K562 (cell line): ENCODE data around the gene USP2. TPM values are rescaled to one million over a fixed set of nuclear protein-coding genes. Genes with fewer than 3 reads are reported as not detected.

Experiments used
- ATAC-seq: fragments of 200-7000 bp; cut with Tn5 transposase; 3 replicates; pipeline ENCODE4 v1.9.1; 2020; ENCODE audit warnings: moderate library complexity
- BruUV-seq: library from RNA; stranded (reverse); fragments of 400-500 nt; replicated peaks from 2 replicates; lab custom pipeline; 2021; lab: Mats Ljungman, UMichigan
- CTCF ChIA-PET: fragments of 300-600 bp; formaldehyde crosslinking; extraction: SDS; loops from one replicate; lab custom pipeline; 2021; ENCODE audit warnings: low intra/inter-chr PET ratio; lab: Yijun Ruan, JAX
- POLR2A ChIA-PET: fragments of 300-600, 350-650 bp; sonication (Branson Sonifier 250); formaldehyde crosslinking; extraction: SDS; loops from one replicate; lab custom pipeline; 2021; ENCODE audit warnings: antibody characterized with exemption, inconsistent platforms; lab: Yijun Ruan, JAX
- DNase-seq, 4 experiments: peaks; one replicate each; pipeline versions ENCODE4 v3.0.0 to v3.0.0-alpha.2; 2011 to 2018; ENCODE audit warnings: low spot score in 3 of 4, mixed read lengths in 3 of 4; ENCODE audit errors: extremely low read depth in 1 of 4
- FAIRE-seq: peaks from 2 replicates; lab custom pipeline; 2011; peaks lifted over from hg19 to GRCh38; lab: Jason Lieb, UNC
- H2AFZ ChIP-seq: 2 replicates; pipeline ENCODE4 v1.6.0; 2011; ENCODE audit warnings: low read depth, low read length, control low read depth, inconsistent platforms
- H3K27ac ChIP-seq: fragments of 200-600 bp; 3 replicates; pipeline ENCODE4 v1.8.0; 2011; ENCODE audit warnings: low read depth, mild to moderate bottlenecking, control low read depth, inconsistent platforms, low read length, moderate library complexity, mixed read lengths; ENCODE audit errors: extremely low read depth
- H3K27me3 ChIP-seq, 2 experiments: fragments of 300-600 bp in 1 of 2; 2 replicates in 1 of 2; 3 replicates in 1 of 2; pipeline versions ENCODE4 v1.6.0 to v1.8.0; 2011; ENCODE audit warnings: inconsistent platforms in 2 of 2, low read length in 2 of 2, mild to moderate bottlenecking in 1 of 2, mixed read lengths in 1 of 2, moderate library complexity in 1 of 2; ENCODE audit not compliant: control insufficient read depth in 2 of 2, insufficient read depth in 2 of 2
- H3K36me3 ChIP-seq: fragments of 300-600 bp; 3 replicates; pipeline ENCODE4 v1.8.0; 2011; ENCODE audit warnings: mild to moderate bottlenecking, low read length, inconsistent platforms; ENCODE audit not compliant: control insufficient read depth, insufficient read depth
- H3K4me1 ChIP-seq, 2 experiments: fragments of 200-600 bp in 1 of 2; replicated peaks in 1 of 2; 2 replicates in 1 of 2; 3 replicates in 1 of 2; pipeline versions ENCODE4 v1.5.1 to v1.8.0; 2011; ENCODE audit warnings: inconsistent platforms in 2 of 2, low read length in 2 of 2, mild to moderate bottlenecking in 1 of 2, mixed read lengths in 1 of 2, moderate library complexity in 1 of 2; ENCODE audit not compliant: control insufficient read depth in 2 of 2, insufficient read depth in 2 of 2
- H3K4me2 ChIP-seq: 2 replicates; pipeline ENCODE4 v1.6.1; 2011; ENCODE audit warnings: low read length, control low read depth, inconsistent platforms, mixed read lengths; ENCODE audit not compliant: insufficient read depth
- H3K4me3 ChIP-seq: fragments of 200-600 bp; sonication (generic), shearing (Covaris generic); 2 replicates; pipeline ENCODE4 v1.5.1; 2016; ENCODE audit warnings: control low read depth, inconsistent platforms
- H3K79me2 ChIP-seq: fragments of 200-600 bp; 3 replicates; pipeline ENCODE4 v1.8.0; 2011; ENCODE audit warnings: low read length, inconsistent platforms; ENCODE audit not compliant: control insufficient read depth, insufficient read depth
- H3K9ac ChIP-seq, 2 experiments: 2 replicates each; pipeline versions ENCODE4 v1.6.0 to v1.6.1; 2011; ENCODE audit warnings: low read depth in 2 of 2, low read length in 2 of 2, control low read depth in 1 of 2, inconsistent platforms in 1 of 2, mild to moderate bottlenecking in 1 of 2, mixed read lengths in 1 of 2; ENCODE audit not compliant: insufficient read depth in 1 of 2
- H3K9me1 ChIP-seq: one replicate; pipeline ENCODE4 v1.6.0; 2011; ENCODE audit warnings: inconsistent platforms, mild to moderate bottlenecking, low read length, moderate library complexity; ENCODE audit not compliant: control insufficient read depth, insufficient read depth
- H3K9me3 ChIP-seq: replicated peaks from 2 replicates; pipeline ENCODE4 v1.5.1; 2011; ENCODE audit warnings: low read depth, low read length, inconsistent platforms; ENCODE audit not compliant: control insufficient read depth, insufficient read depth
- H4K20me1 ChIP-seq: replicated peaks from 2 replicates; pipeline ENCODE4 v1.6.1; 2011; ENCODE audit warnings: low read length, inconsistent platforms, mixed read lengths; ENCODE audit not compliant: control insufficient read depth, insufficient read depth
- ASH1L ChIP-seq: fragments of 450-650 bp; IDR thresholded peaks from 2 replicates; pipeline ENCODE4 v1.6.1; 2018; ENCODE audit warnings: borderline replicate concordance, mild to moderate bottlenecking, low read depth; ENCODE audit not compliant: partially characterized antibody
- HDAC8 ChIP-seq: fragments of 450-650 bp; IDR thresholded peaks from 2 replicates; pipeline ENCODE4 v1.6.1; 2016; ENCODE audit warnings: mild to moderate bottlenecking, missing genetic modification characterization, moderate library complexity, missing compliant biosample characterization
- MYNN ChIP-seq, 2 experiments: sonication (generic); formaldehyde crosslinking in 1 of 2; IDR thresholded peaks; 2 replicates each; pipeline versions ENCODE4 v1.5.0 to v1.6.1; 2016 to 2020; ENCODE audit warnings: antibody characterized with exemption in 1 of 2, missing genetic modification reagents in 1 of 2
- NFIX ChIP-seq: fragments of 250-450 bp; sonication (Bioruptor Pico); IDR thresholded peaks from 2 replicates; pipeline ENCODE4 v1.4.0; 2020; ENCODE audit warnings: low read depth, mild to moderate bottlenecking, moderate library complexity
- NR2F6 ChIP-seq: fragments of 450-650 bp; formaldehyde crosslinking; IDR thresholded peaks from 2 replicates; pipeline ENCODE4 v1.4.0; 2020; ENCODE audit warnings: mild to moderate bottlenecking
- RBBP5 ChIP-seq: fragments of 200-600 bp; sonication (generic); IDR thresholded peaks from 2 replicates; pipeline ENCODE4 v1.6.1; 2012; ENCODE audit warnings: borderline replicate concordance, mild to moderate bottlenecking, low read length, control low read depth, inconsistent platforms; ENCODE audit not compliant: insufficient read depth, poor library complexity, severe bottlenecking
- ZNF12 ChIP-seq: sonication (generic); formaldehyde crosslinking; IDR thresholded peaks from 2 replicates; pipeline ENCODE4 v1.4.0; 2020; ENCODE audit warnings: mild to moderate bottlenecking, missing genetic modification reagents
- WGBS: fragments of 100-300 bp; shearing (Covaris generic); methylation state at CpG from one replicate; pipeline ENCODE4 v1.1.6; 2016; ENCODE audit warnings: low coverage, mixed read lengths; ENCODE audit not compliant: insufficient coverage; ENCODE audit errors: missing lambda C conversion rate; 5-methylcytosine and 5-hydroxymethylcytosine counted together
- in situ Hi-C: fragments of 300-500 bp; cut with MboI; formaldehyde crosslinking; loops from 4 replicates; pipeline ENCODE4 v1.15.0; 2018; ENCODE audit warnings: inconsistent platforms, mixed read lengths
- intact Hi-C: fragments of 100-400 bp; cut with micrococcal nuclease; formaldehyde crosslinking; loops from 2 replicates; pipeline ENCODE4 v1.14.2; 2022
- polyA plus RNA-seq, 8 experiments: library from polyadenylated mRNA; depleted of rRNA in 4 of 8; stranded (reverse) in 5 of 8; unstranded in 3 of 8; fragments of >200 nt; fragmentation: Nextera tagmentation in 2 of 8; fragmentation: Illumina TruSeq in 1 of 8; extraction: Ambion mirVana in 2 of 8; extraction: Trizol in 1 of 8; gene quantifications; 2 replicates each; pipeline versions ENCODE4 v1.2.1 to v1.2.3, GENCODE V29; 2011 to 2014; ENCODE audit warnings: inconsistent platforms in 1 of 8, missing spikeins in 1 of 8
- total RNA-seq, 7 experiments: library from RNA; depleted of rRNA in 6 of 7; stranded (reverse); fragments of >200 nt in 6 of 7; fragmentation: Illumina TruSeq in 2 of 7; extraction: Trizol in 2 of 7; gene quantifications; 2 replicates each; pipeline versions ENCODE4 v1.2.1 to v1.2.3, GENCODE V29; 2011 to 2021; ENCODE audit warnings: low replicate concordance in 1 of 7

Gene USP2
- total and polyA plus RNA-seq, 9 of the 15 experiments (the other 6 are each of a cell fraction or from before 2014, with no cell fraction given), result 2.8 to 16.9 (median 3.9) TPM

DNA sequence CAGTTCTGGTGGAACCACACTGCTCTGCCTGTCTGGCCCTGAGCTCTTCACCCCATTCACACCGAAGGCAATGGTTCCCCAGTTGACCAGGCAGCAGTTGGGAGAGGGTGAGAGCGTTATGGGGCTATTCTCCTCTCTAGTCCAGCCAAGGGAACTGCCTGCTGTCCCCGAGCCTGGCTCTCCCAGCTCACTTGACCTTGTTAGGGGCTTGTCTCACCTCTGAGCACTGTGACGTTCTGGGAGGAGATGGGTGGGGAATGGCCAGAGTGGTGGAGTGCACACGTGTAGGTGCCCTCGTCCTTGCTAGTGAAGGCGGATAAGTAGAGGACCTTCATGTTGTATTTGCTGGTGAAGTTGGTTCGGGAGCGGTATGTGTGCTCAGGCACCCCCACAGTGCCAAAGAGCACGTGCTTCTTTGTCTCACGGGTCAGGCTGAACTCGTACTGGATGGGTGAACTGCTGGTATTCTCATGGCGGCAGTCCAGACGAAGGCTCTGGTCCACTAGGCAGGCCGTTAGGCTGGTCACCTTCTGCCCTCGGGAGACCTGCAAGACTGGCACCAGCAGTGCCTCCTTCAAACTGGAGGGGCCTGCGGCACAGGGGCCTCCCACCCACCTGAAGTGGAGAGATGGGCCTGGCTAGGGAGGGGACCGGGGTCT, 38.5 kb upstream of the USP2 start:
- Histone ChIP-seq H3K9ac (0 out of 4 replicates have a peak overlapping the region, but pooled peaks of 1 of the 2 experiments have one; percentile 5), H3K27me3 (peaks cover 0 to 16% of the 10 kb centered on the region in 2 experiments; a peak in 1 of 5 replicates), H3K9me1 (no peaks in the 10 kb centered on the region), H3K4me1 (peaks cover 0 to 16% of the 10 kb centered on the region in 2 experiments; a peak in 2 of 5 replicates), H3K79me2 (no peaks in the 10 kb centered on the region), H2AFZ (no peak overlapping the region), H3K4me2 (no peak overlapping the region), H4K20me1 (0 out of 2 replicates have a peak, but pooled peaks cover 2% of the 10 kb centered on the region), H3K9me3 (no peaks in the 10 kb centered on the region), H3K27ac (no peak overlapping the region), H3K4me3 (no peak overlapping the region), H3K36me3 (no peaks in the 10 kb centered on the region)
- no TSS peak for BruUV-seq
- POLR2A ChIA-PET, result interaction anchor here (0.5 to 0.7 kb wide), 2 partner anchors 10 to 42 kb away, joined by 3 read pairs; no protein-coding TSS in a partner anchor
- 46% methylated on average over 17 of the region's 18 CpGs for WGBS
- DNase-seq (no peak), ATAC-seq (no peak; the same call in 2 of the 3 replicates), FAIRE-seq (no peak)
- intact Hi-C loops (no loop called here), in situ Hi-C loops (no loop called here)
- TF ChIP-seq HDAC8 (tag) (no peak), NR2F6 (CRISPR knock-in tag) (no peak), NFIX (no peak), RBBP5 (no peak), ZNF12 (CRISPR knock-in tag) (no peak), ASH1L (no peak), MYNN (IDR thresholded peaks at IDR 0.05) (no peak), MYNN (CRISPR knock-in tag; IDR thresholded peaks at IDR 0.05) (no peak)
- CTCF ChIA-PET, result no interaction called here
